GM11168 (cell line): ENCODE results near the gene BROX.

Source experiments
- in situ Hi-C: fragments of 300-500 bp; cut with MboI; formaldehyde crosslinking; loops from one replicate; pipeline ENCODE4 v1.12.0; 2022; ENCODE audit warnings: low sequenced_read_pairs; ENCODE audit not compliant: unreplicated experiment

BROX gene

DNA sequence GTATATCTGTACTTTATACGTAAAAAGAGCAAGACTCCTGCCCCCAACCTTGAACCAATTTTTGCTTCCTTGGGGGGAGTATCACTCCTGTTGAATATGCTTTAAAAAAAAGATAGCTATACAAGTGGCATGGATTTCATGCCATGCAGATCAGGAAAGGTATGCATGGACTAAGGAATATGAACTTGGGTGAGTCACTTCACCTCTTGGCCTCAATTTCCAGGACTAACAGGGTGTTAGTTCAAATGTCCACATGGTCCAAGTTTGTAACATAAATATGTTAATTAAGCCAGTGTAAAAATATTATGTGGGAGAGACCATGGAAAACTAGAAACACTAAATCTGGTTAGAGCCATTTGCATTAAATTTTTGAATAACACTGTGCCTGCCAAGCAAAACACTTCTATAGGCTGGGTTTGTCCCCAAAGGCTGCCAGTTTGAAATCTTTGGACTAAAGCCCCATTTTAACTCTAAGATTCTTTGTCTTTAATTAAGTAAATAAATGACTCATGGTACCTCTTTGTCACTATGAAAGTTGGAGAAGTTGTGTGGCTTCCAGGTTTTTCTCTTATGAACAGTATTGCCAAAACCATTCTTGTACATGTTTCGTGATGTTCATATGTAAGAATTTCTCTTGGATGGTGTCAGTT is 57.7 kb downstream of the BROX start:
- in situ Hi-C loops, result no loop called here

- in situ Hi-C loops, result no loop called here
Observed at GRCh38 chr1:222772996-222773379, 60.6 kb downstream of the BROX start.

GRCh38 chr1:222777463-222777862 is 65.1 kb downstream of the BROX start:
- in situ Hi-C loops, result no loop called here

DNA sequence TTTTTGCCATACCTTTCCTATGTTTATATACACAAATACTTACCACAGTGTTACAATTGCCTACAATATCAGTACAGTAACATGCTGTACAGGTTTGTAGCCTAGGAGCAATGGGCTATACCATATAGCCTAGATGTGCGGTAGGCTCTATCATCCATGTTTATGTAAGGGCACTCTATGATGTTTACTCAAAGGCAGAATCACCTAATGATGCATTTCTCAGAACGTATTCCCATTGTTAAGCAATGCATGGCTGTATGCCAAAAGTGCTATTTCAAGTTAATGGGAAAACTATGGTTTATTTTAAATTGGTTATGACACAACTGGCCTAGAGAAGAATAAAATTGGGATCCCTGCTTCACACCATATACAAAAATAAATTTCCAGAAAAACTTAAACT is 65.6 kb downstream of the BROX start:
- in situ Hi-C loops, result no loop called here

GRCh38 chr1:222781251-222781650 is 68.9 kb downstream of the BROX start:
- in situ Hi-C loops, result no loop called here

DNA sequence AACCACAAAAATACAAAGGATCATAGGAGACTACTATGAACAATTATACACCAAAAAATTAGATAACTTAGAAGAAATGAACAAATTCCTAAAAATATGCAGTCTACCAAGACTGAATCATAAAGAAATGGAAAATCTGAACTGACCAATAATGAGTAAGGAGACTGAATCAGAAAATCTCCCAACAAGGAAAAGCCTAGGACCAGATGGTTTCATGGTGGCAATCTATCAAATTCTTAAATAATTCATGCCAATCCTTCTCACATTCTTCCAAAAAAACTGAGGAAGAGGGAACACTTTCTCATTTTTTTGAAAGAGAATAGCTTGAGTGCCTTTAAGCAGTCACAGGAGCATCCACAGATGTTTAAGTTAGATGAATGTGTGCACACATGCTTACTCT is 70.7 kb downstream of the BROX start:
- in situ Hi-C loops, result no loop called here

GRCh38 chr1:222784371-222784770 is 72.0 kb downstream of the BROX start:
- in situ Hi-C loops, result no loop called here
